NCI-H510A (cell line): ENCODE results near the gene GTF2H4.
"Not testable (repeated sequence)": the region's sequence is repeated elsewhere in the genome, so short reads cannot be mapped to it uniquely, and the experiment has no call there.

ENCODE experiments used
- DNase-seq: peaks from one replicate; lab custom pipeline; 2025; lab: John Stamatoyannopoulos, UW

Gene GTF2H4

GRCh38 chr6:30907758-30908591, at the start of gene GTF2H4:
GTF2H4 (plus strand) TSS chr6:30908207.
- DNase-seq, result peak; percentile 96

GRCh38 chr6:30859726-30860125, 48.3 kb upstream of the GTF2H4 start:
- DNase-seq, result not testable (repeated sequence)

- DNase-seq, result no peak
These were observed 46.6 kb upstream of the GTF2H4 start for GRCh38 chr6:30861257-30862048.

- DNase-seq, result no peak
These were observed 45.7 kb upstream of the GTF2H4 start for GRCh38 chr6:30862156-30862875.

- no peak for DNase-seq
These were observed 43.7 kb upstream of the GTF2H4 start for GRCh38 chr6:30864325-30864724.

GRCh38 chr6:30869241-30869749, 38.7 kb upstream of the GTF2H4 start:
- not testable (repeated sequence) for DNase-seq

GRCh38 chr6:30870546-30870945, 37.5 kb upstream of the GTF2H4 start:
- DNase-seq, result no peak

- no peak for DNase-seq
These were observed 36.3 kb upstream of the GTF2H4 start for GRCh38 chr6:30871592-30872183.

- no peak for DNase-seq
These were observed 34.8 kb upstream of the GTF2H4 start for GRCh38 chr6:30873137-30873640.

- DNase-seq, result not testable (repeated sequence)
These were observed 34.2 kb upstream of the GTF2H4 start for GRCh38 chr6:30873795-30874194.

- DNase-seq, result no peak
These were observed 32.6 kb upstream of the GTF2H4 start for GRCh38 chr6:30875244-30876038.

GRCh38 chr6:30876039-30876730, 31.8 kb upstream of the GTF2H4 start:
- DNase-seq, result no peak

- DNase-seq, result peak; percentile 67
These were observed 30.4 kb upstream of the GTF2H4 start for GRCh38 chr6:30877419-30878262.

GRCh38 chr6:30879684-30880427, 28.2 kb upstream of the GTF2H4 start:
- DNase-seq, result no peak

- DNase-seq, result no peak
These were observed 27.2 kb upstream of the GTF2H4 start for GRCh38 chr6:30880698-30881252.

GRCh38 chr6:30881392-30882203, 26.4 kb upstream of the GTF2H4 start:
- no peak for DNase-seq

- no peak for DNase-seq
These were observed 25.7 kb upstream of the GTF2H4 start for GRCh38 chr6:30882204-30882758.
